Glomerular visceral epithelial cell (primary cell): ENCODE data around the gene TREX2.

Experiments
- DNase-seq: peaks from one replicate; pipeline ENCODE4 v3.0.0-alpha.2; 2016; ENCODE audit errors: extremely low spot score

TREX2 gene

DNA sequence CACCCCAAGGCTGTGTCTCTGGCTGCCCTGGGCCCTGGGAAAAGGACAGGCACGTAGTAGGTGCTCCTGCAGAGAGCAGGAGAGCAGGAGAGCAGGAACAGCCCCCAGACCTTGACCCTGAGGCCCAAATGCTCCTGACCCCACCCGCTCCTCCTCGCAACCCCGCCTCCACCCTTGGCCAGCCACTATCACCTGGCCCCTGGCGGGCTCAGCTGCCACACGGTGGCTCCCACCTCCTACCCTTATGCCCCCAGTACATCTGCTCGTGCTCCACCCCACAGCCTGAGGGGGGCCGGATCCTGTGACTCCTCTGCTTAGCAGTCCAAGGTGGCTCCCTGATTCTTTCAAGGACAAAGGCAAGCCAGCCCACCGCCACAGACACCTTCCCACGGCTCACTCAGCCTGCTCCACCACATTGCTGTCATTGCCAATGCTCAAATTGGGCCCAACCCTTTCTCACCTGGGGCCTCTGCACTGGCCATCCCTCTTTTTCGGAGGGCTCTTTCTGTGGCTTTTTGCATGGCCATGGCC is 30.0 kb upstream of the TREX2 start:
- no peak for DNase-seq

GRCh38 chrX:153475271-153475670 is 29.4 kb upstream of the TREX2 start:
- no peak for DNase-seq

GRCh38 chrX:153474718-153475117 is 28.9 kb upstream of the TREX2 start:
- peak; percentile 25 for DNase-seq

GRCh38 chrX:153474266-153474665 is 28.4 kb upstream of the TREX2 start:
- no peak for DNase-seq

DNA sequence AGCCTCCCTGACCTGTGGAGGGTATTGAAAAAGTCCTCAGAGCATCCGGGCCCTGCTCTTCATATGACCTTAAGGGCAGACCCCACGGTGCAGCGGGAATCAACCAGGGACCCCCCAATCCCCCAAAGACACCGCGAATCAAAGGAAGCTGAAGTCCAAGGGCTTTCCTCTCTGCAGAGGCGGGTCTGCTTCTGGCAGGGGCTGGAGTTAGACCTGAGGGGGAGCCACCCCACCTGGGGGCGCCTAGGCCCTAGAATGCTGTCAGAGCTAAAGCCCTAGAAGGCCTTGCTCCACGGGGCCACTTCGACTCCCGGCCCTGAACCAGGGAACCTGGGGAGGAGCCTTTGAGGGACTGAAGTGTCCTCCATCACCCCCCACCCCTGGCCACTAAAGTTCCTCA is 27.3 kb upstream of the TREX2 start:
- no peak for DNase-seq

- peak; percentile 12 for DNase-seq
These were observed 25.9 kb upstream of the TREX2 start for GRCh38 chrX:153471663-153472280.

DNA sequence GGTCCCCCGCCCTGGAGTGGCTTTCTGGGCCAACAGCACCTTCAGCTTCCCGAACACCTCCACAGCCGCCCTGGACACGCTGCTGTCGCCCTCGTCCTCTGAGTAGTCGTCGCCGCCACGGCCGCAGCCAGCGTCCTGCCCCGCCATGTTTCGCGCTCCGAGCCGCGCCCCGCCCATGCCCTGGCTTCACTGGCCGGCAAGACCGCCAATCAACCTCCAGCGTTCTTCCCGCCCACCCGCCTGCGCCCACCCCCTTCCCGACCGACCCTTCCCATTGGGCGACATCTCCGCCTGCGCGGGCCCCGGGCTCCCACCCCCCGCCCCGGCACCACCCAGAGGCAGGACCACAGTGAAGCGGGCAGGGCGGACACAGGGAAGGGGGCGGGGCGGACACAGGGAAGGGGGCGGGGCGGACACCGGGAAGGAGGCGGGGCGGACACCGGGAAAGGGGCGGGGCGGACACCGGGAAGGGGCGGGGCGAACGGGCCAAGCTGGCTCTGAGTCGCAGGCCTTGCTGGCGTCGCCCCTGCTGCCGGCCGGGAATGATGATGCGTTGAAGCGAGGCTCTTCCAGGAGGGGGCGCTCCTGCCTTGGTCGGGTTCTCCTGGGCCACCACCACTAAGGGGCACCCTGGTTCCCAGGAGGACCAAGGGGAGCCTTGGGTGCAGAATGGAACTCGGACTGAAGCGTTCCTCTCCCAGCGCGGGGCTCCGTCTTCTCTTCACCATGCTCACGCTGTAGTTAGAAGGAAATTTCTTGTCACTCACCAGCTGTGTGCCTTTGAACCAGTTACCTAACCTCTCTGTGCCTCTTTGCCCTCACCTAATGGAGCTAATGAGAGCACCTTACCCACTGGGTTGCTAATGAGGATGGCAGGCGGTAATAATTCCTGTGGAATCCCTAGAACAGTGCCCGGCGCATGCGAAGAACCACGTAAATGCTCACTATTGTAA is 24.8 kb upstream of the TREX2 start, which contains the start of gene HAUS7:
Gene HAUS7, minus strand, starts transcription at position 166 of the 953 bp plus-strand sequence. Its CDS starts 19 bp downstream, at position 147.
- peak; percentile 92 for DNase-seq

DNA sequence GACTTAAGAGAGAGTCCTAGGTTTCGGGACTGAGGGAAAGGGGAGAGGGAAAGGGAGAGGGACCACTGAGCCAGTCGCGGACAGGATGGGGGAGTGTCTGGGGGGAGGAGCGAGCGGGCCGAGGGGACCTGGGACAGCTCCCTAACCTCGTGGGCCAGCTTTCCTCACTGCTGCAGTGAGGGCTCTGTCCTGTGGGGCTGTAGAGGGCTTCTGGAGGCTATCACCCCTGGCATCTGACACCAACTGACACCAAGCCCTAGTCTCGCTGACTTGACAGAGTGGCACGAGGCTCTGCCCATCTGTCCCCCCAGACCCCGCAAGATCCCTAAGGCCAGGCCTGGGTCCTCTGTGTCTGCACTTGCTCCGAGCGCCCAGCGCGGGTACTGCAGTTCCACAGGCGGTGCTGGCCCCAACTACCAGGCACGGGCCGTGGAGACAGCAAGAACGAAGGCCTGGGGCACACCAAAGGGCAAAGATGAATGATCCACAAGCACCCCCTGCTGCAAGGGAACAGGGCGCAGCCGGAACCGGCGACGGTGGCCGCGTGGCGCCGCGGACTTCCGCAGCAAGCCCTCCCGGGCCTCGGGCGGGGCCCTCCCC is 24.1 kb upstream of the TREX2 start:
- DNase-seq, result peak; percentile 27

- no peak for DNase-seq
These were observed 22.2 kb upstream of the TREX2 start for GRCh38 chrX:153468008-153468580.

DNA sequence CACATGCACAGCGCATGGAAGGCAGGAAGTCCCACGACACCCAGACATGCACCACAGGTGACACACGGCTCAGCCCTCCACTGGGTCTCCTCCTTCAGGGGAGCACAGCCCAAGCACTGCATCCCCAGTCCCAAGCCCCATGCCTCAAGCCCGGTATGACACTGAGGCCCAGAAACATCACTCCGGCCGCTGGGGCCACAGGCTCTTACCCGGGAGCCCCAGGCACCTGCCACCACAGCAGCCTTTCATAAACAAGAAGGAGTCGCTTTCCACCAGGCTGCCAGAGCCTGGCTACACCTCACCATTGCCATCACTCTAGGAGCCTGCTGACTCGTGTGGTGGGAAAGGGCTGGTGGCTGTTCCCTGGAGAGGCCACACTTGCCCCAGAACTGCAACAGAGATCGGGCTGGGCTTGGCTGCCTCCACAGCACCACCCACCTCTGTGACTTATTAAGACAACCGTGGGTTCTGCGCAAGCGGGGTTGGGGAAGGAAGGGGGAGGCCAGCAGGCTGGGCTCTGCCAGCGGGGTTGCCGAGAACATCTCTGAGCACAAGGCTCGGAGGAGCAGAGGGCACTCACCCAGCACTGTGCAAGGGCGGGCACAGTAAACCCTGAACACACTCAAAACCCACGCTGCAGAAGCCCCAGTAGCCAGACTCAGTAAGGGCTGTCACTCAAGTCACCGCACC is 20.0 kb upstream of the TREX2 start:
- DNase-seq, result no peak

GRCh38 chrX:153464116-153464515 is 18.3 kb upstream of the TREX2 start:
- no peak for DNase-seq

DNA sequence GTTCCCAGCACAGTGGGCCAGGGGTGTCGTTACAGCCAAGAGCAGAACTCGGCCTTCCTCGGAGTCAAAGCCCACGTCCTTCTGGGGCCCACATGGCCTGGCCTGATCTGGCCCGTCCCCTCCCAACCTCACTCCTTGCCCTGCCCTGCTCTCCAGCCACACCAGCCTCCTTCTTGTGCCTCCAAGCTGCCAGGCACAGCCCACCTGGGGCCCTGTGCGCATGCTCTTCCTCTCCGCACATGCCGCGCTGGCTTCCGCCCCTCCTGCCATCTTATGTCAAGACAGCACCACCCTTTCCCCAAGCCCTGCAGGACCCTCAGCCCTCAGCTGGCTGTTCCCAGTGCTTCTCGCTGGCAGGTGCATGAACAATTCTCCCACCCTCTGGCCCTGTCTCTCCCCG is 17.7 kb upstream of the TREX2 start:
- DNase-seq, result no peak

DNA sequence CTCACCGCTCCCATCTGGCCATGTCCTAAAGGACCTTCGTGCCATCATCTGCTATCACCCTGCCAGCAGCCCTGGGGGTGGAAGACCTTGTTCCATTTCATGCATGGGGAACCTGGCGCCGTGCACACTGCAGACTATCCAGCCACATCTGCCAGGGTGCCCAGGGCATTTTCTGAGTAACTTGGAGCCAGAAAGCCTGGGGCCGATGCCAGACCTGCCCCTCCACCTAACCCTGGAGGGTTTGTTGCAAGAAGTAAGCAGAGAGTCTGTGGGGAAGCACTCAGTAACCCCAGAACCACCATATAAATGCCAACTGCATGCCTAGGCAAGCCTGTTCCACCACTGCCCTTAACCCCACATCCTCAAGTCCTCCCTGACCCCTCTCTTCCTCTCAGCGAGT is 17.2 kb upstream of the TREX2 start:
- no peak for DNase-seq

- DNase-seq, result no peak
These were observed 16.4 kb upstream of the TREX2 start for GRCh38 chrX:153462291-153462690.

- DNase-seq, result peak; percentile 24
These were observed 15.0 kb upstream of the TREX2 start for GRCh38 chrX:153460826-153461225.

DNA sequence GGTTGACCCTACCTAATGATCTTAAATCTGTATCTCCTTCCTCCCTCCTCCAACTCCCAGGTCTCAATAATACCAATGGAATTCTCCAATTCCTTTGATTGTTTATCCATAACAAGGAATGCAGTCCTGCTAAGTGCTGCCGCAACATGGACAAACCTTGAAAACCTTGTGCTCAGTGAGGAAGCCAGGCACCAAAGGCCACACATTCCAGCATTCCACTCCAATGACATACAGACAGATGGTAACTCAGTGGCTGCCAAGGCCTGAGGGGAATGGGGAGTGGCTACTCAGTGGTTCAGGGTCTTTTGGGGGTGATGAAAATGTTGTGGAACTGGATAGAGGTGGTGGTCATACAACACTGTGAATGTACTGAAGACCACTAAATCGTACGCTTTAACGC is 14.1 kb upstream of the TREX2 start:
- peak; percentile 30 for DNase-seq

GRCh38 chrX:153458476-153458875 is 12.6 kb upstream of the TREX2 start:
- no peak for DNase-seq

GRCh38 chrX:153457827-153458466 is 12.1 kb upstream of the TREX2 start:
- no peak for DNase-seq

GRCh38 chrX:153457136-153457825 is 11.4 kb upstream of the TREX2 start:
- DNase-seq, result no peak

- no peak for DNase-seq
These were observed 10.8 kb upstream of the TREX2 start for GRCh38 chrX:153456704-153457103.
